Tibial nerve (tissue), 4 donors: ENCODE data around the gene RFX5. TPM values are rescaled to one million over a fixed set of nuclear protein-coding genes. Genes with fewer than 3 reads are reported as not detected.

Source experiments
- DNase-seq, 2 donors: peaks; one replicate each; pipeline ENCODE4 v3.0.0-alpha.2; 2019; ENCODE audit warnings: low spot score in 2 of 2
- H3K27ac ChIP-seq, 4 donors: fragments of 200-600 bp; sonication (generic) in 3 of 4; one replicate each; pipeline ENCODE4 v1.5.1; 2017 to 2019; ENCODE audit warnings: mild to moderate bottlenecking in 1 of 4
- H3K27me3 ChIP-seq, 2 donors: fragments of 200-600 bp; sonication (generic) in 1 of 2; one replicate each; pipeline versions ENCODE4 v1.5.1 to v1.6.0; 2017 to 2019
- H3K36me3 ChIP-seq, 3 donors: fragments of 200-600 bp; sonication (generic); one replicate each; pipeline ENCODE4 v1.5.1; 2018 to 2019
- H3K4me1 ChIP-seq, 4 donors: fragments of 200-600 bp; sonication (generic) in 3 of 4; one replicate each; pipeline ENCODE4 v1.5.1; 2017 to 2019
- H3K4me3 ChIP-seq, 4 donors: fragments of 200-600 bp; sonication (generic) in 3 of 4; one replicate each; pipeline ENCODE4 v1.5.1; 2017 to 2019; ENCODE audit warnings: mild to moderate bottlenecking in 1 of 4, moderate library complexity in 1 of 4
- H3K9me3 ChIP-seq, 4 donors: fragments of 200-600 bp; sonication (generic) in 3 of 4; one replicate each; pipeline ENCODE4 v1.5.1; 2017 to 2019
- CTCF ChIP-seq, 5 experiments: fragments of 200-600 bp in 3 of 5; fragments of 450-650 bp in 2 of 5; sonication (generic) in 3 of 5; IDR thresholded peaks; one replicate each; pipeline ENCODE4 v1.5.1; 2016 to 2019; ENCODE audit warnings: antibody characterized with exemption in 5 of 5, mild to moderate bottlenecking in 3 of 5, moderate library complexity in 2 of 5
- EP300 ChIP-seq, 2 donors: sonication (generic); formaldehyde crosslinking; IDR thresholded peaks; one replicate each; pipeline ENCODE4 v1.6.1; 2017; ENCODE audit warnings: antibody characterized with exemption in 2 of 2, mild to moderate bottlenecking in 1 of 2
- POLR2A ChIP-seq, 2 donors: fragments of 450-650 bp; IDR thresholded peaks; one replicate each; pipeline ENCODE4 v1.6.1; 2017; ENCODE audit warnings: antibody characterized with exemption in 2 of 2, mild to moderate bottlenecking in 2 of 2, moderate library complexity in 2 of 2
- WGBS, 2 donors: methylation state at CpG; one replicate each; pipeline ENCODE4 v1.1.5; 2018; 5-methylcytosine and 5-hydroxymethylcytosine counted together
- total RNA-seq, 4 donors: library from RNA; depleted of rRNA; stranded (reverse); fragments of >200 nt; gene quantifications; one replicate each; pipeline ENCODE4 v1.1.0, GENCODE V29; 2016

The RFX5 gene
- total RNA-seq, 4 donors from 2014 or later, result 17.7 to 45.0 (median 32.8) TPM

- peak overlapping the region in 3 of 4 donors; percentile 92 to 96 (median 93) for H3K27ac ChIP-seq
- TF ChIP-seq CTCF (IDR thresholded peaks at IDR 0.05) (no peak), POLR2A (IDR thresholded peaks at IDR 0.05) (no peak), EP300 (IDR thresholded peaks at IDR 0.05) (no peak)
- 23% methylated on average over 5 of the region's 5 CpGs for WGBS, 2 donors
Measured at GRCh38 chr1:151325646-151326429, 21.2 kb downstream of the RFX5 start.

GRCh38 chr1:151325231-151325630, 21.8 kb downstream of the RFX5 start:
- H3K4me3 ChIP-seq, result no peak overlapping the region
- TF ChIP-seq CTCF (IDR thresholded peaks at IDR 0.05) (no peak), POLR2A (IDR thresholded peaks at IDR 0.05) (no peak), EP300 (IDR thresholded peaks at IDR 0.05) (no peak)
- no peak for DNase-seq
- no peaks in the 10 kb centered on the region for H3K9me3 ChIP-seq
- H3K27me3 ChIP-seq, result no peaks in the 10 kb centered on the region
- whole genome bisulfite sequencing, 2 donors, result 78 to 79% methylated on average over 7 of the region's 7 CpGs
- H3K36me3 ChIP-seq, result peaks cover 0 to 55% (median 0%) of the 10 kb centered on the region in 3 donors
- H3K4me1 ChIP-seq, result peaks cover 0 to 65% (median 19%) of the 10 kb centered on the region in 4 donors
- H3K27ac ChIP-seq, result peak overlapping the region in 2 of 4 donors; percentile 92 to 96

More at GRCh38 chr1:151325646-151326429, 21.2 kb downstream of the RFX5 start:
- Histone ChIP-seq H3K9me3 (no peaks in the 10 kb centered on the region), H3K27me3 (no peaks in the 10 kb centered on the region), H3K4me3 (peak overlapping the region in 3 of 4 donors; percentile 81 to 90 (median 83)), H3K4me1 (peaks cover 0 to 60% (median 19%) of the 10 kb centered on the region in 4 donors), H3K36me3 (peaks cover 0 to 50% (median 0%) of the 10 kb centered on the region in 3 donors)
- no peak for DNase-seq

DNA sequence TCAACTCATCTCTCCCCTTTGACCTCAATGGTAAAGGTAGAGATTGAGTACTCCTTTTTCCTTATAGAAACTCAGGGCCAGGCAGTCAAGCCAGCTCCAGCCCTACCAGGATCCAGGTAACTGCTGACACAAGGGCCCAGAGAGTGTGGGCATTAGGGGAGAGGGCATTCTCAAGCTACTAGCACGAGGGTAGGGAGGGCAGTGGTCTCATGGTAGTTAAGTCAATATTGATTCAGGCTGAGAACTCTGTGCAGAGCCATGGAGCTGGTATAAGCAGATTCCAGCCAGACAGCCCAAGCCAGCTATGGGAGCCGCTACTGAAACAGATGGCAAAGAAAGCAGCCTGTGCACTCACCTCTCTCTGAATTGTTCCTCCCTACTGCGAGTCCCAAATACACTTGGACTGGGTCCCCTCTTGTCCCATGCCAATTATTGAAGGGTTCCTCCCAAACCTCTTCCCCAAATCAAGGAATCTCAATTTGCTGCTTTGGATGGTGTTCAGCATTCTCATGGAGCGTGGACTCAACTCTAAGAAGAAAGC, 22.6 kb downstream of the RFX5 start:
- no peak overlapping the region for H3K4me3 ChIP-seq
- 91 to 94% methylated on average over 4 of the region's 4 CpGs for WGBS, 2 donors
- no peaks in the 10 kb centered on the region for H3K27me3 ChIP-seq
- H3K36me3 ChIP-seq, result peaks cover 0 to 63% (median 0%) of the 10 kb centered on the region in 3 donors
- peak overlapping the region in 1 of 4 donors; percentile 31 for H3K27ac ChIP-seq
- no peak for DNase-seq
- TF ChIP-seq CTCF (IDR thresholded peaks at IDR 0.05) (no peak), POLR2A (IDR thresholded peaks at IDR 0.05) (no peak), EP300 (IDR thresholded peaks at IDR 0.05) (no peak)
- H3K9me3 ChIP-seq, result no peaks in the 10 kb centered on the region
- H3K4me1 ChIP-seq, result peaks cover 0 to 73% (median 19%) of the 10 kb centered on the region in 4 donors

DNA sequence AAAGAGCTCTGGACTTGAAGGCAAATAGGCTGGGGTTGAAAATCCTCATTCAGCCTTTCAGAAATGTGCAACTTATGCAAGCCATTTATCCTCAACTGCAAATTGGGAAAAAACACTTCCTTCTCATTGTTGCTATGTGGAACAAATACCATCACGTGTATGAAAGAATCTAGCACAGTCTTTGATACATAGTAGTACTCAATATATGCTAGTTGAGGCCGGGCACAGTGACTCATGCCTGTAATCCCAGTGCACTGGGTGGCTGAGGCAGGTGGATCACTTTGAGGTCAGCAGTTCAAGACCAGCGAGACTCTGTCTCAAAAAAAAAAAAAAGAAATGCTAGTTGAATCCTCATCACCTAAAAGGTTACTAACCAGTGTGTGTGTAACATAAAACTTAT, 28.1 kb downstream of the RFX5 start:
- Histone ChIP-seq H3K27me3 (no peaks in the 10 kb centered on the region), H3K9me3 (no peaks in the 10 kb centered on the region), H3K27ac (peak overlapping the region in 2 of 4 donors; percentile 50 to 58), H3K4me1 (peaks cover 3 to 68% (median 16%) of the 10 kb centered on the region in 4 donors), H3K36me3 (peaks cover 0 to 84% (median 12%) of the 10 kb centered on the region in 3 donors), H3K4me3 (no peak overlapping the region)
- DNase-seq, result no peak
- 54 to 55% methylated on average over 3 of the region's 3 CpGs for WGBS, 2 donors
- TF ChIP-seq POLR2A (IDR thresholded peaks at IDR 0.05) (no peak), CTCF (IDR thresholded peaks at IDR 0.05) (no peak), EP300 (IDR thresholded peaks at IDR 0.05) (no peak)
